Skeletal muscle tissue (tissue), 4 donors: Measurements from ENCODE around the gene TMEM109. TPM values are rescaled to one million over a fixed set of nuclear protein-coding genes. Genes with fewer than 3 reads are reported as not detected.

Experiments
- H3K27ac ChIP-seq: one replicate; pipeline ENCODE4 v1.7.0; 2013; ENCODE audit warnings: mild to moderate bottlenecking, low read depth, low read length, inconsistent platforms
- H3K27me3 ChIP-seq, 3 donors: one replicate each; pipeline ENCODE4 v1.7.0; 2013; ENCODE audit warnings: low read length in 3 of 3; ENCODE audit not compliant: control insufficient read depth in 3 of 3, insufficient read depth in 3 of 3
- H3K36me3 ChIP-seq, 3 donors: one replicate each; pipeline ENCODE4 v1.7.0; 2013; ENCODE audit warnings: low read length in 3 of 3; ENCODE audit not compliant: control insufficient read depth in 3 of 3, insufficient read depth in 3 of 3
- H3K4me1 ChIP-seq, 3 donors: one replicate each; pipeline ENCODE4 v1.7.0; 2013; ENCODE audit warnings: low read length in 3 of 3, mild to moderate bottlenecking in 3 of 3; ENCODE audit not compliant: control insufficient read depth in 3 of 3, insufficient read depth in 3 of 3
- H3K4me3 ChIP-seq, 3 donors: one replicate each; pipeline ENCODE4 v1.7.0; 2013; ENCODE audit warnings: low read length in 3 of 3
- H3K9ac ChIP-seq, 3 donors: one replicate each; pipeline ENCODE4 v1.7.0; 2013; ENCODE audit warnings: low read length in 3 of 3, mild to moderate bottlenecking in 3 of 3, moderate library complexity in 2 of 3, low read depth in 1 of 3
- H3K9me3 ChIP-seq, 3 donors: one replicate each; pipeline ENCODE4 v1.7.0; 2013; ENCODE audit warnings: low read length in 3 of 3; ENCODE audit not compliant: control insufficient read depth in 3 of 3
- total RNA-seq: library from RNA; depleted of rRNA; stranded (reverse); fragments of >200 nt; gene quantifications from one replicate; pipeline ENCODE4 v1.2.3, GENCODE V29; 2014
- donor health status: Osteomylitis.

Gene TMEM109
- total RNA-seq, 1 donor from 2014 or later, result 45.4 TPM

- Histone ChIP-seq H3K4me1 (peaks cover 43 to 60% (median 46%) of the 10 kb centered on the region in 3 donors), H3K4me3 (no peak overlapping the region), H3K9ac (no peak overlapping the region), H3K27ac (no peak overlapping the region), H3K9me3 (no peaks in the 10 kb centered on the region), H3K36me3 (peaks cover 33 to 38% (median 34%) of the 10 kb centered on the region in 3 donors), H3K27me3 (no peaks in the 10 kb centered on the region)
These were observed 4.9 kb downstream of the TMEM109 start for GRCh38 chr11:60918939-60919265.

GRCh38 chr11:60919320-60919719, 5.4 kb downstream of the TMEM109 start:
- H3K27me3 ChIP-seq, result no peaks in the 10 kb centered on the region
- peak overlapping the region in 1 of 3 donors; percentile 37 for H3K4me3 ChIP-seq
- peaks cover 46 to 63% (median 49%) of the 10 kb centered on the region in 3 donors for H3K4me1 ChIP-seq
- no peaks in the 10 kb centered on the region for H3K9me3 ChIP-seq
- peaks cover 33 to 38% (median 34%) of the 10 kb centered on the region in 3 donors for H3K36me3 ChIP-seq
- no peak overlapping the region for H3K27ac ChIP-seq
- no peak overlapping the region for H3K9ac ChIP-seq

GRCh38 chr11:60919956-60920355, 6.0 kb downstream of the TMEM109 start:
- H3K4me1 ChIP-seq, result peaks cover 50 to 64% (median 51%) of the 10 kb centered on the region in 3 donors
- H3K27me3 ChIP-seq, result peaks cover 2 to 4% (median 4%) of the 10 kb centered on the region in 3 donors
- peaks cover 33 to 38% (median 34%) of the 10 kb centered on the region in 3 donors for H3K36me3 ChIP-seq
- H3K27ac ChIP-seq, result no peak overlapping the region
- no peak overlapping the region for H3K4me3 ChIP-seq
- no peak overlapping the region for H3K9ac ChIP-seq
- H3K9me3 ChIP-seq, result no peaks in the 10 kb centered on the region

GRCh38 chr11:60921259-60921658, 7.3 kb downstream of the TMEM109 start:
- Histone ChIP-seq H3K9me3 (no peaks in the 10 kb centered on the region), H3K9ac (no peak overlapping the region), H3K27me3 (peaks cover 9 to 17% (median 13%) of the 10 kb centered on the region in 3 donors), H3K4me1 (peaks cover 39 to 58% (median 50%) of the 10 kb centered on the region in 3 donors), H3K36me3 (peaks cover 33 to 38% (median 34%) of the 10 kb centered on the region in 3 donors), H3K27ac (no peak overlapping the region), H3K4me3 (no peak overlapping the region)

- H3K36me3 ChIP-seq, result peaks cover 33 to 38% (median 34%) of the 10 kb centered on the region in 3 donors
- H3K27me3 ChIP-seq, result peaks cover 13 to 23% (median 17%) of the 10 kb centered on the region in 3 donors
- H3K9ac ChIP-seq, result peak overlapping the region in 1 of 3 donors; percentile 16
- no peak overlapping the region for H3K4me3 ChIP-seq
- no peaks in the 10 kb centered on the region for H3K9me3 ChIP-seq
- peaks cover 33 to 52% (median 44%) of the 10 kb centered on the region in 3 donors for H3K4me1 ChIP-seq
- H3K27ac ChIP-seq, result no peak overlapping the region
These were observed 7.9 kb downstream of the TMEM109 start for GRCh38 chr11:60921777-60922335.

- no peak overlapping the region for H3K9ac ChIP-seq
- H3K4me1 ChIP-seq, result peaks cover 27 to 45% (median 38%) of the 10 kb centered on the region in 3 donors
- H3K4me3 ChIP-seq, result no peak overlapping the region
- H3K27me3 ChIP-seq, result peaks cover 16 to 32% (median 24%) of the 10 kb centered on the region in 3 donors
- peaks cover 33 to 38% (median 34%) of the 10 kb centered on the region in 3 donors for H3K36me3 ChIP-seq
- no peaks in the 10 kb centered on the region for H3K9me3 ChIP-seq
- H3K27ac ChIP-seq, result no peak overlapping the region
These were observed 8.9 kb downstream of the TMEM109 start for GRCh38 chr11:60922906-60923305.

- Histone ChIP-seq H3K27me3 (peaks cover 16 to 32% (median 27%) of the 10 kb centered on the region in 3 donors), H3K27ac (no peak overlapping the region), H3K4me3 (no peak overlapping the region), H3K9me3 (no peaks in the 10 kb centered on the region), H3K4me1 (peaks cover 27 to 45% (median 35%) of the 10 kb centered on the region in 3 donors), H3K9ac (peak overlapping the region in 1 of 3 donors; percentile 70), H3K36me3 (peaks cover 33 to 38% (median 34%) of the 10 kb centered on the region in 3 donors)
These were observed 9.4 kb downstream of the TMEM109 start for GRCh38 chr11:60923326-60923725.

GRCh38 chr11:60923800-60924109, 9.8 kb downstream of the TMEM109 start:
- Histone ChIP-seq H3K9ac (peak overlapping the region in 1 of 3 donors; percentile 70), H3K4me3 (peak overlapping the region; percentile 41 to 63 (median 54)), H3K27me3 (peaks cover 16 to 32% (median 31%) of the 10 kb centered on the region in 3 donors), H3K36me3 (peaks cover 33 to 38% (median 34%) of the 10 kb centered on the region in 3 donors), H3K4me1 (peaks cover 24 to 42% (median 31%) of the 10 kb centered on the region in 3 donors), H3K27ac (no peak overlapping the region), H3K9me3 (no peaks in the 10 kb centered on the region)

- peak within 1 kb of the TSS; percentile 43 to 63 (median 54) for H3K4me3 ChIP-seq
- H3K36me3 ChIP-seq, result peaks cover 33 to 38% (median 34%) of the 10 kb centered on the region in 3 donors
- H3K9me3 ChIP-seq, result no peaks in the 10 kb centered on the region
- peak within 1 kb of the TSS in 1 of 3 donors; percentile 70 for H3K9ac ChIP-seq
- peaks cover 16 to 32% (median 31%) of the 10 kb centered on the region in 3 donors for H3K27me3 ChIP-seq
- peaks cover 19 to 37% (median 25%) of the 10 kb centered on the region in 3 donors for H3K4me1 ChIP-seq
- no peak within 1 kb of the TSS for H3K27ac ChIP-seq
These were observed 10.3 kb downstream of the TMEM109 start, which contains the start of gene TMEM132A for GRCh38 chr11:60924110-60924905. Gene TMEM132A, plus strand, starts transcription at chr11:60924460. Its CDS starts 174 bp downstream, at chr11:60924634.
